Measurements from ENCODE around the gene DNAH17. TPM values are rescaled to one million over a fixed set of nuclear protein-coding genes. Genes with fewer than 3 reads are reported as not detected.

Gene DNAH17
- polyA plus RNA-seq, 3 donors: 1.9 to 4.5 (median 2.4) TPM

DNA sequence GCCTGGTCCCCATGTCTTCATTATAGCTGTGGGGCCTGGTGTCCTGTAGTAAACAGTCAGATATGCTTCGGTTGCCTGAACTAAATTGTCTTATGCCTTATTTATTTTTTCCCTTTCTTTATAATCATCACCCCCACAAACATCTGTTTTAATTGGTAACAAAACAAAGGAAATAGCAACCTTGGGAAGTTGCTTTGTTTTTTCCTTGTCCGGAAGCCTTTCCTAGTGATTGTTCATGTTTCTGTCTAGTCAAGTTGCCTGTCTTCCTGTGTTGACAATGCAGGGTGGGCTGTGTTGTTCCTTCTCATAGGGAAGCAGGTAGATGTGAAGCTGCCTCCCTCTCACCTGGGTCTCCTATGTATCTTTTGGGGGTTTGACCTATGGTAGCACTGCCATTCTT, 182.0 kb downstream of the DNAH17 start:
- DNase-seq (ENCODE audit: extremely low read depth in 1 of 11, low read depth in 9 of 11, low spot score in 4 of 11): no peak

DNA sequence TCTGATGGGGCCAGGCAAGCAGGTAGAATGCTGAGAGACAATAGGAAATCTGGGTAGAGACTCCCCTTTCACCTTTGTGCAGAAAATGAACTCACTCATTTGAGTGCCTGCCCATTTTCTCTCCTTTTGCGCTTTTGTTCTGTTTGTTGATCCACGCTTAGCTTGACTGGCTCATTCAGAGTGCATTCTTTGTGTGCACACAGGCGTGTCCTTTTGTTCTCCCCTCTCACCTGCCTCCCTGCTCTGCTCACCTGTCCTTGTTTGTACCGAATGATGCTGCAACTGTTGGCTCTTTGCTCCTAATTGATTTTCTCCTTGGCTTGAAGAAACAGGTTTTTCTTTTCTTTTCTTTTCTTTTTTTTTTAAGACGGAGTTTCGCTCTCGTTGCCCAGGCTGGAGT, 183.0 kb downstream of the DNAH17 start:
- DNase-seq (ENCODE audit: extremely low read depth in 1 of 11, low read depth in 9 of 11, low spot score in 4 of 11): no peak

DNA sequence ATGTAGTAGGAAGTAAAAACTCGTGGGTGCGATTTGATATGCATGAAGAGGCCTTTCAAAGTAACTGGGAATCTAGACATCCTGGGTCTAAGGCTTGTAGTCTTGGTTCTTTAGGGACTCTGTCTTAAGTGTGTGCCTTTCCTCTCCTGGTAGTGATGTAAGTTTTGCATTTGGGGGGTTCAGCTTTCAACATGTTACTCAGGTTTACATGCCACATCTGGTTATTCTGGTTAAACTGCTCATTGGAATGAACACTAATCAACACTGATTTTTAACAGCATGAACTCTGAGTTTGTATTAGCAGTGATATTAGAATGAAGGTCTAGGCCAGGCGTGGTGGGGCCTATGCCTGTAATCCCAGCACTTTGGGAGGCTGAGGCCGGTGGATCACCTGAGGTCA, 183.6 kb downstream of the DNAH17 start:
- DNase-seq (ENCODE audit: extremely low read depth in 1 of 11, low read depth in 9 of 11, low spot score in 4 of 11): no peak

DNA sequence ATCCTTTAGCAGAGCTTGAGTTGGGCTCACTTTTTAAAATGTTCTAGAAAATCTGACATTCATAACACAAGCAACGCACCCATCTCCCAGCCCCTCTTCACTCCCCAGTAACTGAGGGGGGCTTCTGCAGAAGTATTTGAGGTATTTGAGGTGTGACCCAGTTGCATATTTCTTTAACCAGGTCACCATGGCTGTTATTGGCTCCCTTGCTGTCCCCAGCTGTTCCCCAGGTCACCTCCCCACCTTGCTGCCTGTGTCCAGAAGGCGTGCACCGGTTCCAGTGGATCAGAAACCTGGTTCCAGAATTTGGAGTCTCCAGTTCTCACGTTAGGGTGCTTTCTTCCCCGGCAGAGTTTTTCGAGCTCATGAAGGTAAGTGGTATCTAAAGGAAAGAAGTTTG, 184.9 kb downstream of the DNAH17 start:
- DNase-seq (ENCODE audit: extremely low read depth in 1 of 11, low read depth in 9 of 11, low spot score in 4 of 11): no peak

DNA sequence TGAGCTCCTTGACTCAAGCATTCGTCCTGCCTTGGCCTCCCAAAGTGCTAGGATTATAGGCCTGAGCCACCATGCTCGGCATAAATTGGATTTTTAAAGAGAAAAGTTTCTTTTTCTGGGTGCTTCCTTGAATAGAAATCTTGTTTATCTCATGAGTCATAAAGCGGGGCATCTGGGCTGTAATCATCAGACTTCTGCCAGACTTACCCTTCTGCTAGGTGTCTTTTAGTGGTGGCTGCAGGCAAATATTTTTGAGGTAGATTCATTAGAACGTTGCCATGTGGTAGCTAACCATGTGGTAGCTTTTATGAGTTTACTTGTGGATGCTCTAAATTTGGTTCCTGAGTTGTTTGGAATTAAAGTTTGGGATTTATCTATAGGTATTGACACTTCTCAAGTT, 185.4 kb downstream of the DNAH17 start:
- no peak for DNase-seq (ENCODE audit: extremely low read depth in 1 of 11, low read depth in 9 of 11, low spot score in 4 of 11)

DNA sequence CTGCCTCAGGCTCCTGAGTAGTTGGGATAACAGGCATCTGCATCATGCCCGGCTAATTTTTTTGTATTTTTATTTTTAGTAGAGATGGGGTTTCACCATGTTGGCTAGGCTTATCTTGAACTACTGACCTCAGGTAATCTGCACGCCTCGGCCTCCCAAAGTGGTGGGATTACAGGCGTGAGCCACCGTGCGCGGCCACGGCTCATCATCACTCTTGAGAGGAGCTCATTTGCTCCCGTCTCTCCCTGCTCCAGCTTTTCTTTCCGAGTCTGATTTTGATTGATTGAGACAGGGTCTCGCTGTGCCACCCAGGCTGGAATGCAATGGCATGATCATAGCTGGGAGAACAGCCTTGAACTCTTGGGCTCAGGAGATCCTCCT, 186.2 kb downstream of the DNAH17 start:
- DNase-seq (ENCODE audit: extremely low read depth in 1 of 11, low read depth in 9 of 11, low spot score in 4 of 11): no peak

DNA sequence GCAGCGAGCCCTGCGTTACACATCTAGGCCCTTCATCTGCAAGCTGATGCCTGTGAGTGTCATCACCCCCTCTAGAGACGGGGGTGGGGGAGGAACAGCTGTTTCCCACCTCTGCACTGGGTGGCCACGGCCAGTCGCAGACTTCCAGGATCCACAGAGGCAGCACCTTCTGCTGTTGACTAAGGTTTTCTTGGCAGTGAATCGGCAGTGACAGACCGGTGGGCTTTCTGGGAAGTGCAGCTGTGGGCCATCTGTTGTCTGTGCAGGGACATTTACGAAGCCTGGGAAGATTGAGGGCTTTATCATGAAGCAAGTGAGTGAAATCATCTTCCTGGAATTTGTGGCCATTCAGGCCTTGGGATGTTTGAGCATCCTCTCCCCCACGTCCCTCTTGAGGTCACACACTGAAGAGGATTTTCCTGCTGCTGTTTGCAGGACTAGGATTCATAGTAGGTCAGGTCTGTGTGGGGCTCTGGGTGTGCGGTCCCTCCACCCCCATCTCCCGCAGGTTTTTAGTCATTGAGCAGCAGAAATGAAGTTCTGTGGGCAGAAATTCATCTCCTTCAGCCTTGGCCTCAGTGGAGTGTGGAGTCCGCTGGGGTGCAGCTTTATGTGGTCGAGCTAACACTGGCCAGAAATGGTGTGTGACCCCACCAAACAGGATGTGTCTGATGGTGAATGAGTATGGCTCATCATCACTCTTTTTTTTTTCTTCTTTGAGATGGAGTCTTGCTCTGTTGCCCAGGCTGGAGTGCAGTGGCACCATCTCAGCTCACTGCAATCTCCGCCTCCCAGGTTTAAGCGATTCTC, 186.8 kb downstream of the DNAH17 start:
- no peak for DNase-seq (ENCODE audit: extremely low read depth in 1 of 11, low read depth in 9 of 11, low spot score in 4 of 11)

DNA sequence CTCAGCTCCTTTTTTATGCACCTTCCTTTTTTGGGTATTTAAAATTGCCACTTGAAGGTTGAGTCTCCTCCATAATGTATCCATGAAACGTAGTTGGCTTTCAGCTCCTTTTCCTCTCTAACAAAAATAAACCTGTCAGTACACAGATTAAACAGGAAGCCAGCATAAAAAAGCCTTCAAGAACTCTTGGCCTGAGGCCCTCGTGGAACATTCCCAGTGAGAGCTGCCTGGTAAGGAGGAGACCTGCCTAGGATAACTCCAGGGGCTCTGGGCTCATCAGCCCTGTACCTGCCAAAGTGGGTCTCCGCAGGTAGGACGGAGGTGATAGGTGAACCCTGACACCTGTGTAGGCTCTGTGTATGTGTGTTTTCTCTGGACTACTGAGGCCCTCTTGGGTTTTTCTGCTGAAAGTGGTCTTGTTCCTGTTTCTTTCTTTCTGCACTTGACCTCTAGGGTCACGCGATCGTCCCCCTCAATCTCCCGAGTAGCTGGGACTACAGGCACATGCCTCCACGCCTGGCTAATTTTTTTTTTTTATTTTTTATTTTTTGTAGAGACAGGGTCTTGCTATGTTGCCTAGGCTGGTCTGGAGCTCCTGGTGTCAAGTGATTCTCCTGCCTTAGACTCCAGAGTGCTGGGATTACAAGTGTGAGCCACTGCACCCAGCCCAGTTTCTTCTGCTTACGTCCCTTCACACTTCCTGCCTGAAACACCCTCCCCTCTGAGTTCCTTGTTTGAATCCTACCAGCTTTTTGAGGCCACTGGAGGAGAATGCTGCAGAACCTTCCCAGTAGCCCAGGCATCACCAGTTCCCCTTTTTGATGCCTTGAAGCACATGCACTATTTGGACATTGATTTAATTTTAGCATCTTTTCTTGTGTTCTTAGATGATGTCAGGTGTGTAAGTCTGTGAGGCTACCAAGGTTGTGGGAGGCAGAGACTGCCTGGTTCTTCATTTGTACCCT, 188.9 kb downstream of the DNAH17 start:
- DNase-seq (ENCODE audit: extremely low read depth in 1 of 11, low read depth in 9 of 11, low spot score in 4 of 11): no peak

DNA sequence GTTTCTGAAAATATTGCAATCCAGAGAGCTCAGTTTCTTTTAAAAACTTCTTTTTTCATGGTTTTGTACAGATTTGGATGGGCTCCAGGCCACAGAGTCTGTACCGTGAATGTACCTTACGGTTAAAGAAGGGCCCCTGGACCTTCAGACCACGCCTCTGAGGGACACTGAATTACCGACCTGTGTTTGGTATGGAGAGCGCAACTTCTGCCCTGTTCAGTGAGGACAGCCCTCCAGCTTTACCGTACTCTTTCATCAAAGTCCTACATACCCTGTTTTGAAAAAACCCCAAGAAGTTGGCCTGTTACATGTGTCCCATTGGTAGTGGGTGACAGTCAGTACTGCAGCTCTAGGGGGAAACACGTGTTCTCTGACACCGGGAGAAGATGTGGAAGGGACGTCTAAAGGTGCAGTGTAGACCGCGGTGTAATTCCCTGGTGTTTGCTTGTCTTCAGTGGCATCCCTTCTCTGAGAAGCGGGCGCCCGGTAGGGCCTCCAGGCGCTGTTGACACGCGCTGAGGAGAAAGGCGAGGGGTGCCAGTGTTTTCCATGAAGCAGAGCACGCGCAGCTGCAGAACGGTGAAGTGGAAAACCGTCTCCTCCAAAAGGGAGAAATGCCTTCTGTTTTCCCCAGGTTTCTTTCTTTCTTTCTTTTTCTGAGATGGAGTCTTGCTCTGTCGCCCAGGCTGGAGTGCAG, 192.6 kb downstream of the DNAH17 start:
- DNase-seq (ENCODE audit: extremely low read depth in 1 of 11, low read depth in 9 of 11, low spot score in 4 of 11): no peak

DNA sequence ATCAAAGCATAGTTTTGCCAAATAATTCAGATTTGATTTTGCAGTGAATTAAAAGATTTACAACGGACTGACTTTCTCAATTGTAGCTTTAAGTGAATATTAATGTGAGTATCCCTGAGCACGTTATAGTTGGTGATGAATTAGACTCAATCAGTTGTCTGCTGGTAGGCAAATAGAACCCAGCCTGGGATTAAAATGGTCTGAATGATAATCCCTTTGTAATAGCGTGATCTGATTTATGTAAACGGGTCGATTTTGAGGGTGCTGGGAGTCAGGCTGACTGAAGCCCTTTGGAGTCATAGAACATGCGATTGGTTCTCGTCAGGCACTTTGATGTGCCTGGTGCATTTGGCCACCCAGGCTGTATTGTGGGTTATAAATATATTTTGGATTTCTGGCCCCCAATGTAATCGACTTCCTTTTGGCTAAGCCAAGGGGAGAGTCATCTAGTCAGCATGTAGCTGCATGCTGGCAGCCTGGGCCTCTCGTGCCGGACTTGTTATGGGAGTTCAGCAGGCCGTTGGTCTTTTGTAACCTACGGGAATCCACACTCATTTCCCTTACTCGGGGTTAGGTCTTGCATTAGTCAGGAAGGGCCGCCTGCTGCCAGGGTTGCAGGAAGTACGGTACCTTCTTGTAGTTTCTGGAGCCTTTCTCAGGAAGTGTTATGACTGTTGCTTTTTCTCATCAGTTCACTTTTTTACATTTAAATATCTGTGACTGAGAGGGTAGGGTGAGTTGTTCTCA, 193.3 kb downstream of the DNAH17 start:
- no peak for DNase-seq (ENCODE audit: extremely low read depth in 1 of 11, low read depth in 9 of 11, low spot score in 4 of 11)

DNA sequence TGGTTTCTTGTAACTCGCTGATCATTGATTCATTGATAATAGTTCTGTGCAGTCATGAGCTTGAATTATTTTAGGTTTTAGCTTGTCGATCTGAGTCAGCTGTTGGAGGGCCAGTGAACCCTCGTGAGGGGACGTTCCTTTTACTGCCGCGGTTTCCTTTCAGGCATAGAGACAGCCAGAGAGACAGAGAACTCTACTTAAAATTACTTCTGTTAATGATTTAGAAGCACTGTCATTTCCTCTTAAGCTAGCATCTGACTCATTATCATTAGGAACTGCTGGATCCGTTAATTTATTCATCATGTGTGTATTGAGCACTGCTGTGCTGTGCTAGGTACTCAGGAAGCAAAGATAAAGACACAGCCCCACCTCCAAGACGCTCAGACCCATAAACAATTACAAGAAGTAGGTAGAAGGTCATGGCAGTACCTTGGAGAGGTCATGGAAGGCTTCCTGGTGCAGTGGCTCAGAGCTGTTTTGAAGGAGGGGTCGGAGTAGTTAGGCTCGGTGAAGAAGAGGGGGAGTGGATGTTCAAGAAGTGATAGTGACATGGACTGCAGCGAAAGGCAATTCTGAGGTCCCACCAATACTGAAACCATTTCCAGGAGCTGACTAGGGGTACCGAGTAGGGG, 195.5 kb downstream of the DNAH17 start:
- no peak for DNase-seq (ENCODE audit: extremely low read depth in 1 of 11, low read depth in 9 of 11, low spot score in 4 of 11)

DNA sequence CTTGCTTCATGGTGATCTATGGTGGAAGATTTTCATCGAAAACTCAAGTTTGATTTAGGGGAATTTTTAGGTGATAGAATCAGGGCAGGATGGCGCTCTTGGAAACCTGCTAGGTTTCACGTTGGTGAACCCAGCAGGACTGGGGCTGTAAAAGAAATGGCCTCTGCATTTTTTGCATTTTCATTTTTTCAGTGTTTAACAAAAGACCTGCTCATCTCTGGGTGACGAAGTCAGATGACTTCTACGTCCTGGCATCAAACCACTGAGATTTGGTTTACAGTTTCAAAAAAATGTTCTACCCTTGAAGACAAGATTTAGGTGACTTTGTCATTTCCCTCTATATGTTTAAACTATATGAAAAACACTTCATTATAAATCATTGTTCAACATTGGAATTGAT, 196.8 kb downstream of the DNAH17 start:
- DNase-seq (ENCODE audit: extremely low read depth in 1 of 11, low read depth in 9 of 11, low spot score in 4 of 11): no peak

DNA sequence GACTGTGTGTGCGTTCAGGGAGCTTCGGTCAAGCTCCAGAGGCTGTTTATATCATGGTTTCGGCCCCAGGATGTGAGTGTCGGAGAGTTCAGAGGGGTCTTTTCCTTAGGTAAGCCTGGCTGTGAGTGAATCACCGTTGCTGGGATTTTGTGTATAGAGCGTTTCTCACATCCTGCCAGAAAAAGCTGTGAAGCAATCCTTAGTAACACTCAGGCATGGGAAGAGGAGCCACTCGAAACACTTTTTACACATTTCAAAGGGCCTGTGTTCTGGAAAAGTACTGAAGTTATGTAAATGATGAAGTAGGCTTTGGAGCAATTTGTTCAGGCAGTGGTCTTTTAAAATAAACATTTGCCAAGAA, 198.1 kb downstream of the DNAH17 start:
- no peak for DNase-seq (ENCODE audit: extremely low read depth in 1 of 11, low read depth in 9 of 11, low spot score in 4 of 11)

DNA sequence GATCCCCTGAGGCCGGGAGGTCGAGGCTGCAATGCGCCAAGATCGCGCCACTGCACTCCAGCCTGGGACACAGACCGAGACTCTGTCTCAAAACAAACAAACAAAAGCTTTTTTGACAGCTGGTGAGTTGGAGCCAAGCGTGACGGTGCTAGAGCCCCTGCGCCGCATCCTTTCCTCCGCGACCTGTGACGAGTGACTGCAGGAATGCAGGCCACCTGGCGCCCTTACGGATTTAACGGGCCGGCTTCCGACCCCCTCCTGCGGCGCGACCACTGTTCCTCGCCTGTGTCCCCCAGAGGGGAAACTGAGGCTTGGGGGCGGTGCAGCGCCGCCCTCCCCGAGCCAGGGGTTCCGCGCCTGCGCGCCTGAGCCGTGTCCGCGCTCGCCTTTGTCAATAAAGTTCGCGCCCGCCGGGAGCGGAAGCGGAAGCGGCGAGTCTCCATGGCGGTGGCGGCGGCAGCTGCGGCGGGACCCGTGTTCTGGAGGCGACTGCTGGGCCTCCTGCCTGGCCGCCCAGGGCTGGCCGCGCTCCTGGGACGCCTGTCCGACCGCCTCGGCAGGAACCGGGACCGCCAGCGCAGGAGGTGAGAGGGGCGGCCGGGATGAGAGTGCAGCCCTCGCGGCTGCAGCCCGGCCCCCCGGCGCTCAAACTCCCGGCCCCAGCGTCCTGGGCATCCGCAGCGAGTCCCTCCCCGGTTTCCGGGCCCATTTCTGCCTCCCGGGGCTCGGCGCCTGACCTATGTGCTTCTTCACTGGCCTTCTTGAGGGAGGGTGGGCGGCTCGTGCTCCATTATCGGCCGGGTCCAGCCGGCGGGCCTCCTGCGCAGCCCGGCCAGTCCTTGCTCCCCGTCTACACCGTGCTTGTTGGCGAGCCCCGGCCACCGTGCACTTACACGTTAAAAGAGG, 198.7 kb downstream of the DNAH17 start, which contains the start of gene PGS1:
TSS of gene PGS1 (plus strand) at position 425 of the 906 bp plus-strand sequence. CDS start at position 442, 17 bp downstream.
- peak in 5 of 11 donors; percentile 70 to 81 (median 74) for DNase-seq (ENCODE audit: extremely low read depth in 1 of 11, low read depth in 9 of 11, low spot score in 4 of 11)

DNA sequence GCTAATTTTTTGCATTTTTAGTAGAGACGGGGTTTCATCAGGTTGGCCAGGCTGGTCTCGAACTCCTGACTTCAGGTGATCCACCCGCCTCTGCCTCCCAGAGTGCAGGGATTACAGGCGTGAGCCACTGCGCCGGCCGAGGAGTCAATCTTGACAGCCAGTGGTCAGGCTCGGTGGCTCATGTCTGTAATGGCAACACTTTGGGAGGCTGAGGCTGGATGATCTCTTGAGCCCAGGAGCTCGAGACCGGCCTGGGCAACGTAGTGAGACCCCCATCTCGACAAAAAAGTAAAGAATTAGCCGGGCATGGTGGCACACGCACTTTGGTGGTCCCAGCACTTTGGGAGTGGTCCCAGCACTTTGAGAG, 199.4 kb downstream of the DNAH17 start:
- no peak for DNase-seq (ENCODE audit: extremely low read depth in 1 of 11, low read depth in 9 of 11, low spot score in 4 of 11)

DNA sequence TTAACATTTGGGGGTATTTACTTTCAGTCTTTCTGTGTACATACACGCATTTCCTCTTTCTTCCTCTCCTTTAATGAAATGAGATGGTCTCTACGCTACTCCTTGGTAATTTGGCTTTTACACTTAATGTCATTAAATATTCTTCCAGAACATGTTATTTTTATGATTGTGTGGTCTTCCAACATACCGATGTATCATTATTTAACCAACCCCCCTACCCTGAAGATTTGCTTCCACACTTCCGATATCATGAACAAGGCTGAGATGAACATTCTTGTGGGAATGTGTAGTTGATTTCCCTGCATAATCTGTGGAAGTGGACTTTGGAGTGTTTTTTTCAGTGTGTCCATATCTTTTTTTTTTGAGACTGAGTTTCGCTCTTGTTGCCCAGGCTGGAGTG, 201.0 kb downstream of the DNAH17 start:
- no peak for DNase-seq (ENCODE audit: extremely low read depth in 1 of 11, low read depth in 9 of 11, low spot score in 4 of 11)

DNA sequence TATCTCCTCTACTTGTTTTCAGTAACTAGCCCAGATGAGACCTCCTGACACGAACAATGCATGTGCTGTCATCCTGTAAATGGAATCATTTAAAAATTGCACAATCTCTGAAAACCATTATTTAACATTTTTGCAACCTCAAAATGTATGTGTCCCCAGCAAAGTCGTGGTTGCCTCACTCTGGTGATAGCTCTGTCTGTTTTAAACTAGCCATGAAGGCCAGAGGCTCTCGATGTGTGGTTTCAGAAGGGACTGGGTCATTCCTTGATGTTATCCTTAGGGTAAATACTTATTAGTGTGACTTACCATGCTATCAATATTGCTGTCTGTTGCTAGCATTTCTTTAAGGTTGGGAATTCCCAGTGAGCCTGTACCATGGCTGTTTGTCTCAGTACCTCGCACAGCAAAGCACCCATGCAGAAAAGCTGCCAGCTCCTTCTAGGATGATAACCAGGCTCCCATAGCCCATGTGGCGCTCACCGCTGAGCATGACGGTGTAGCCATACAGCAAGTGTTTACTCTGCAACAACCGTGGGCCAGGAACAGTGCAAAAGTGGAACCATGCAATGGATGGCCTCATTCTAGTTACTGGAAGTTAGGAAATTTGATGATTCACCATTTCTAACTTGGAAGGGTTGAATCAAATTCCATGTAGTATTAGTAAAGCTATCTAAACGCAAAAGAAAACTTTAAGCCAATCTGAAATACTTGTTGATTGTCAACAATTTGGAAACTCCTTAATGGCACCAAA, 201.6 kb downstream of the DNAH17 start:
- DNase-seq (ENCODE audit: extremely low read depth in 1 of 11, low read depth in 9 of 11, low spot score in 4 of 11): no peak
